Lower lobe of right lung (tissue), 2 donors: ENCODE data around the gene SLIT3. TPM values are rescaled to one million over a fixed set of nuclear protein-coding genes. Genes with fewer than 3 reads are reported as not detected.

ENCODE experiments used
- ATAC-seq, 2 donors: fragments of 200-7000 bp; cut with Tn5 transposase; one replicate each; pipeline ENCODE4 v1.9.1; 2020 to 2022; ENCODE audit warnings: mild to moderate bottlenecking in 2 of 2, moderate library complexity in 2 of 2
- DNase-seq: peaks from one replicate; pipeline ENCODE4 v3.0.0-alpha.2; 2020
- H3K27ac ChIP-seq: fragments of 200-600 bp; one replicate; pipeline ENCODE4 v1.8.0; 2022
- H3K27me3 ChIP-seq: fragments of 200-600 bp; one replicate; pipeline ENCODE4 v1.8.0; 2022; ENCODE audit warnings: low read depth
- H3K36me3 ChIP-seq: fragments of 200-600 bp; one replicate; pipeline ENCODE4 v1.8.0; 2022; ENCODE audit warnings: mild to moderate bottlenecking
- H3K4me1 ChIP-seq: fragments of 200-600 bp; one replicate; pipeline ENCODE4 v1.8.0; 2022
- H3K4me3 ChIP-seq: fragments of 200-600 bp; one replicate; pipeline ENCODE4 v1.8.0; 2022; ENCODE audit warnings: mild to moderate bottlenecking
- H3K9me3 ChIP-seq: fragments of 200-600 bp; one replicate; pipeline ENCODE4 v1.8.0; 2022
- CTCF ChIP-seq: fragments of 200-600 bp; IDR thresholded peaks from one replicate; pipeline ENCODE4 v1.8.0; 2022; ENCODE audit warnings: antibody characterized with exemption, mild to moderate bottlenecking
- intact Hi-C: fragments of 100-400 bp; cut with DNase I; formaldehyde crosslinking; loops from one replicate; pipeline ENCODE4 v1.11.0; 2022
- total RNA-seq: library from RNA; stranded (reverse); fragmentation: NEBNext Ultra II Directional; extraction: Animal tissue kit (Norgen Biotek cat#: 25700); gene quantifications from one replicate; pipeline ENCODE4 v1.2.1, GENCODE V29; 2021
- donor health status: DM: no; HTN: yes; CAD: no; lungs with severe emphysema.

SLIT3 gene
- total RNA-seq, 1 donor from 2014 or later: 48.6 TPM

- no peaks in the 10 kb centered on the region for H3K9me3 ChIP-seq
- no peak overlapping the region for H3K4me3 ChIP-seq
- H3K4me1 ChIP-seq: no peaks in the 10 kb centered on the region
- no peak for DNase-seq
- H3K27ac ChIP-seq: no peak overlapping the region
- no peak for TF ChIP-seq CTCF
- intact Hi-C loops: no loop called here
- ATAC-seq: no peak
- peaks cover 38% of the 10 kb centered on the region for H3K27me3 ChIP-seq
- H3K36me3 ChIP-seq: no peaks in the 10 kb centered on the region
These were observed 456.7 kb downstream of the SLIT3 start for GRCh38 chr5:168844016-168844921.

GRCh38 chr5:168843277-168844015, 457.5 kb downstream of the SLIT3 start:
- DNase-seq (no peak), ATAC-seq (no peak)
- no peaks in the 10 kb centered on the region for H3K9me3 ChIP-seq
- no peak overlapping the region for H3K4me3 ChIP-seq
- H3K27me3 ChIP-seq: peaks cover 38% of the 10 kb centered on the region
- intact Hi-C loops: no loop called here
- H3K36me3 ChIP-seq: no peaks in the 10 kb centered on the region
- no peak for TF ChIP-seq CTCF
- no peak overlapping the region for H3K27ac ChIP-seq
- H3K4me1 ChIP-seq: no peaks in the 10 kb centered on the region

GRCh38 chr5:168842571-168843205, 458.3 kb downstream of the SLIT3 start:
- DNase-seq (no peak), ATAC-seq (no peak)
- no peaks in the 10 kb centered on the region for H3K36me3 ChIP-seq
- no peak overlapping the region for H3K4me3 ChIP-seq
- no peaks in the 10 kb centered on the region for H3K9me3 ChIP-seq
- TF ChIP-seq CTCF: no peak
- no peaks in the 10 kb centered on the region for H3K4me1 ChIP-seq
- intact Hi-C loops: no loop called here
- H3K27ac ChIP-seq: no peak overlapping the region
- peaks cover 34% of the 10 kb centered on the region for H3K27me3 ChIP-seq

GRCh38 chr5:168837852-168838251, 463.1 kb downstream of the SLIT3 start:
- ATAC-seq: no peak

More at GRCh38 chr5:168837852-168838251, 463.1 kb downstream of the SLIT3 start:
- H3K9me3 ChIP-seq: no peaks in the 10 kb centered on the region
- H3K27me3 ChIP-seq: peaks cover 15% of the 10 kb centered on the region
- intact Hi-C loops: no loop called here
- H3K36me3 ChIP-seq: no peaks in the 10 kb centered on the region
- no peaks in the 10 kb centered on the region for H3K4me1 ChIP-seq
- H3K4me3 ChIP-seq: no peak overlapping the region
- no peak for TF ChIP-seq CTCF
- H3K27ac ChIP-seq: no peak overlapping the region
- DNase-seq: no peak
